HG02759 (cell line): ENCODE results near the gene FGF7.
"Not testable (repeated sequence)": the region's sequence is repeated elsewhere in the genome, so short reads cannot be mapped to it uniquely, and the experiment has no call there.

Source experiments
- ATAC-seq: cut with Tn5 transposase; IDR thresholded peaks from one replicate; pipeline ENCODE4 v1.9.1; 2021; ENCODE audit warnings: mild to moderate bottlenecking, moderate library complexity; ENCODE audit not compliant: unreplicated experiment

The FGF7 gene

DNA sequence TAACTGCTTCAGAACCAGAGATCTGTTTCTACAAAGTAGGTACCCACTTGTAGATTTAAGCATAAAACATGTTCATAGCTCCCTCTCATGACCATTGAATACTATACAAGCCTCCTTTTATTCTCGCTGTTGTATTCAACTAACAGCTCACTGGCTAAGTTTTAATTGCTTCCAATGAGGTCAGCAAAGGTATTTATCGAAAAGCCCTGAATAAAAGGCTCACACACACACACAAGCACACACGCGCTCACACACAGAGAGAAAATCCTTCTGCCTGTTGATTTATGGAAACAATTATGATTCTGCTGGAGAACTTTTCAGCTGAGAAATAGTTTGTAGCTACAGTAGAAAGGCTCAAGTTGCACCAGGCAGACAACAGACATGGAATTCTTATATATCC, at the start of gene FGF7:
FGF7 (plus strand) TSS at position 222 of the 400 bp plus-strand sequence. CDS start 1,056 bp downstream, outside the sequence.
- ATAC-seq, result no peak

GRCh38 chr15:49379996-49380395, 43.0 kb upstream of the FGF7 start:
- ATAC-seq, result no peak

DNA sequence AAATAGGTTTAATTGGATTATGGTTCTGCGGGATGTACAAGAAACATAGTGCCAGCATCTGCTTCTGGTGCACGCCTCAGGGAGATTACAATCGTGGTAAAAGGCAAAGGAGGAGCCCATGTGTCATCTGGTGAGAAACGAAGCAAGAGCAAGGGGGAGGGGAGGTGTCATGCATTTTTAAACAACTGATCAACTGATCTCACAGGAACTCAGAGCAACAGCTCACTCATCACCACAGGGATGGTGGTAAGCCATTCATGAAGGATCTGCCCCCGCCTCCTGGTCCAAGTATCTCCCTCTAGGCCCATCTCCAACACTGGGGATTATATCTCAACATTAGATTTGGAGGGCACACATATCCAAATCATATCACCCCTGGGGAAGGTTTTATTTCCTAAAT, 42.1 kb upstream of the FGF7 start:
- ATAC-seq, result no peak

DNA sequence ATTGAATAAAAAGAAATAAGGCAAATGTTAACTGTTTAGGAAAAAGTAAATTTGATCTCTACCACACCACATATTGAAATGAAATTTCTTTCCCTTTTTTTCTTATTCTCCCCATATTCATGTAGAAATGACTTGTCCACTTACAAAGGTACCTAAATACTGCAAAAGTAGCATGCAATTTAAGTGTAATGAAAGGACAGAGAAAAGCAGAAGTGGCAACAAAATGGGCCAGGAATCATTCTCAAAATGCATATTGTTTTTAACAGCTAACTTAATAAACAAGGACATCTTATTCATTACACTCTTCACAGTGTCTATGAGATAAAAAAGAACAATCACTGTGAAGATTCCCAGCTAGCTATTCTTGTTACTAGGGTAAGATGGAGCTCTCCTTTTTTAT, 40.6 kb upstream of the FGF7 start:
- ATAC-seq, result no peak

DNA sequence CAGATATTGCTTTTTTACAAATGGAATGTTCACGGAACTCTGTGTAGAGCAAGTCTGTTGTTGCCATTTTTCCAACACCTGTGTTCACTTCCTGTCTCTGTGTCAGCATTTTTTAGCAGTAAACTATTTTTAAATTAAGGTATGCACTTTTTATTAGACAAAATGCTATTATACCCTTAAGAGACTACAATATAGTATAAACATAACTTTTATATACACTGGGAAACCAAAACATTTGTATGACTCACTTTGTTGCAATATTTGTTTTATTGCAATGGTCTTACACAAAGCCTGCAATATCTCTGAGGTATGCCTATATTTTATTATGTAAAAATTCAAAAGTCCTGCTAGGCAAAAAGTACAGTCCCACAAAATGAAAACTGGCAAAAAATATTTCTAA, 39.8 kb upstream of the FGF7 start:
- no peak for ATAC-seq

- no peak for ATAC-seq
Measured at GRCh38 chr15:49387471-49387870, 35.6 kb upstream of the FGF7 start.

DNA sequence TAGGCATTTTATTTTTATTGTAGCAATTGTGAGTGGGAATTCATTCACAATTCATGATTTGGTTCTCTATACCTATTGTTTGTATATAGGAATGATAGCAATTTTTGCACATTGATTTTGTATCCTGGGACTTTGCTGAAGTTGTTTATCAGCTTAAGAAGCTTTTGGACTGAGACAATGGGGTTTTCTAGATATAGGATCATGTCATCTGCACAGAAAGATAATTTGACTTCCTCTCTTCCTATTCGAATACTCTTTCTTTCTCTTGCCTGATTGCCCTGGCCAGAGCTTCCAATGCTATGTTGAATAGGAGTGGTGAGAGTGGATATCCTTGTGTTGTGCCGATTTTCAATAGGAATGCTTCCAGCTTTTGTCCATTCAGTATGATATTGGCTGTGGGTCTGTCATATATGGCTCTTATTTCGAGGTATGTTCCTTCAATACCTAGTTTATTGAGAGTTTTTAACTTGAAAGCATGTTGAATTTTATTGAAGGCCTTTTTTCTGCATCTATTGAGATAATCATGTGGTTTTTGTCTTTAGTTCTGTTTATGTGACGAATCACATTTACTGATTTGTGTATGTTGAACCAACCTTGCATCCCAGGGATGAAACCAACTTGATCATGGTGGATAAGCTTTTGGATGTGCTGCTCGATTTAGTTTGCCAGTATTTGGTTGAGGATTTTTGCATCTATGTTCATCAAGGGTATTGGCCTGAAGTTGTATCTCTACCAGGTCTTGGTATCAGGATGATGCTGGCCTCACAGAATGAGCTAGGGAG, 20.3 kb upstream of the FGF7 start:
- ATAC-seq, result not testable (repeated sequence)

DNA sequence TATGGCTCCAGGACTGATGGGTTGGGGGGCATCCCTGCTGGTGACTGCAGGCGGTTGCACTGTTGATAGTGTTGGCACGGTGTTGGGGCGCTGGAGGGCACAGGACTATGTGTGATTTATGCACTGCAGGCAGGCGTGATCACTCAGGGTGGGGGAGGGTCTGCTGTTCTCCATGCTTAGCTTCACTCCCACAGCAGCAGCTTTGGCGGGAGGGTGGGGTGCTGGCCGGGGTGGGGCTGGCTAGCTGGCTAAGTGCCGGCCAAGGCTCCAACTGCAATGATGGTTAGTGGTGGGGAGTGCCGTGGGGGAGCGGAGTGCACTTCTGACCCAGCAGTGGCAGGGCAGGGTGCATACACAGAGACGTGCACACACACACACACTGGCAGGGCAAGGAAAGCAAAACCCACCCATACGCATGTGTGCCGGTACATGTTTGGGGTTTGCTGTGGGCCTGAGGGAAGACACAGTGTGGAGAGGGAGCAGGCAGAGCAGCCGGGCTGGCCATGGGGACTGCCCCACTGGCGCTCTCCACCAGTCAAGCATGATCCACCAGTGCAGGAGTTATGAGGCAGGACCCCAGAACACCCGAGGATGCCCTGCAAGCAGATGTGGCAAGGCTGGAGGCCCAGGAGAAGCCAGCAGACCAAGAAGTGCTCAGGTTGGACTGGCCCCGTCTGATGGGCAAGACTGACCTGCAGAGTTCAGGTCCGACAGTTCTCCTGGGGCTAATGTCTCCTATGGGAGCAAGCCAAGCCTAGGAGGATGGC, 16.5 kb upstream of the FGF7 start:
- no peak for ATAC-seq

- no peak for ATAC-seq
Measured at GRCh38 chr15:49410641-49411040, 12.4 kb upstream of the FGF7 start.

- no peak for ATAC-seq
Measured at GRCh38 chr15:49412797-49413196, 10.2 kb upstream of the FGF7 start.

GRCh38 chr15:49415149-49415548, 7.9 kb upstream of the FGF7 start:
- no peak for ATAC-seq

DNA sequence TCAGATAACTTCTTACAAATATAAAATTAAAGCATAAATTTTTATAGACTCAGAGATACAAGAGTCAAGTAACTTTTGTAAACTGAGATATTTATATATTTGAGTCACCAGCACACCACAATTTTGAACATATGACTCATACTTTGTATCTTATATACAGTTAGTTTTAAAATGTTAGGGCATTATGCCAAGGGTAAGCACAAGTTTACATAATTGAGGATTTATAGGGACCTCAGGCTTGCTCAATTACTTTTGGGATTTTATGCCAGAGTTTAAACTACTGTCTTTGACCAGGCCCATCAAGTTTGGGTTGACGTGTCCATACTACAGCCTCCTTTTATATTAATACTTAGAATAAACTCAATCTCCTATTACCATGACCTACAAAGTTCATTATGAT, 7.4 kb upstream of the FGF7 start:
- ATAC-seq, result no peak

GRCh38 chr15:49418811-49419210, 4.2 kb upstream of the FGF7 start:
- ATAC-seq, result no peak

DNA sequence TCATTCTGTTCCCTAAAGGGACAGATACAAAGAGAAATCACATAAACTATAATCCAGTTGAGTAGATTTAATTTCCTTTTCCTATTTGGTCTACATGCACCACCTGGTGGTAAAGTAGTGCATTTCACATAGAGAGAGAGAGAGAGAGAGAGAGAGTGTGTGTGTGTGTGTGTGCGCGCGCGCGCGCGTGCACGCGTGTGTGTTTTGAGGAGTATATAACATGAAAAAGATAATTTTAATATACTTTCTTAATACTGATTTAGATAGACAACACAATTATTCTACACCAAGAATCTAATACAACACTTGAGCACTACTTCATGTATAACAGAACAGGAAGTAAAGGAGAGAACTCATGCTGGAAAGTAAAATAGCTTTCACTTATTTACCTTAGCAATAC, 1.1 kb upstream of the FGF7 start:
- ATAC-seq, result no peak

DNA sequence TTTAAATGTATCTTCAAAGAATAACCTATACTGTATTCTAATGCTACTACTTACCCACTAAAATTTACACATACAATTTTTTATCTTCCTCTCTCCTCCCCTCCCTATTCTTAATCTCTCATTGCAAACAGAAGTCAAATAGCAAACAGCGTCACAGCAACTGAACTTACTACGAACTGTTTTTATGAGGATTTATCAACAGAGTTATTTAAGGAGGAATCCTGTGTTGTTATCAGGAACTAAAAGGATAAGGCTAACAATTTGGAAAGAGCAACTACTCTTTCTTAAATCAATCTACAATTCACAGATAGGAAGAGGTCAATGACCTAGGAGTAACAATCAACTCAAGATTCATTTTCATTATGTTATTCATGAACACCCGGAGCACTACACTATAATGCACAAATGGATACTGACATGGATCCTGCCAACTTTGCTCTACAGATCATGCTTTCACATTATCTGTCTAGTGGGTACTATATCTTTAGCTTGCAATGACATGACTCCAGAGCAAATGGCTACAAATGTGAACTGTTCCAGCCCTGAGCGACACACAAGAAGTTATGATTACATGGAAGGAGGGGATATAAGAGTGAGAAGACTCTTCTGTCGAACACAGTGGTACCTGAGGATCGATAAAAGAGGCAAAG, 984 bp downstream of the FGF7 start:
- no peak for ATAC-seq

- no peak for ATAC-seq
Measured at GRCh38 chr15:49424954-49425353, 1.9 kb downstream of the FGF7 start.

DNA sequence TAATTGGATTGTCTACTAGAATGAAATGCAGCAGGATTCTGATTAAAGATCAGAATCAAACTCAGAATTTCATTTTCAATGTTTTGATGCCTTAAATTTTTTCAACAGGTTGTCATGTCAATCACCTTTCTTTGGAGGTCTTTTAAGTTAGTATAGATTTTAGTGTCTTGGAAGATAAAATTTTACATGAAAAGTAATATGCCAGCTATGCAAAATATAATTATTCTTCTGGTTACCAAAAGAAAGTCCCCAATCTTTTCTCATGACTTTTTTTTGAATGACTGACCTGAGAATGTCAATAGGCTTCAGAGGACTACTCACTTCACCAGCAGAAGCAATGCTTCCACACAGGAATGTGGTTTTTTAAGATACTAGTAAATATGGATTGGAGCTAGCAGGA, 4.3 kb downstream of the FGF7 start:
- ATAC-seq, result no peak

DNA sequence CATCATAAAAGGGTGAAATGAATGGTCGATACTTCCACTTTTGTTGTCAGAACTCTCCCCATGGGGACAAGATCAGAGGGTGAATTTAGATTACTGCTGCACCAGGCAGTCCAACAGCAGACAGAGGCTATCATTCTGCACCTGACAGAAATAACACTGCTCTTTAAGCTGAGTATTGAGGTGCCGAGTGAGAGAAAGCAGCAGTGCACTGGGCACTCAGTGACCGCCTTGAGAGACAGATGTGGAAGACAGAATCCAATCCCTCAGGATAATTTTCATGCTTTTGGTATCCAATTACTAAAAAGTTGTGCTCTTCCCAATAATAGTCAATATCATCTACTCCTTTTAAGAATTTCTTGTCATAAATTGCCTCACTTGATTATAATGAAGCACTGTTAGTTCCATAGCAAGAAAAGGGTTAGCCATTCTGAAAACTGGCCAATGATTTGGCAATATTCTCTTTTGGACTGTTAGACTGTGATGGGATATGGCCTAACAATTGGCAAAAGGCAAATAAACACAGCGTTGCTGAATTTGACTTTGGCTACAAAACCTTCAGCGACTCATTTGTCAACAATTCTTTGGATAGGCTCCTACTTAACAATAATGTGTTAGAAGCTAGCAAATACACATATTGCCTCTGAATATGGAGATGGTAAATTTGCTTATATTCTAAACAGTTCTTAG, 5.5 kb downstream of the FGF7 start:
- no peak for ATAC-seq

GRCh38 chr15:49430046-49430445, 7.0 kb downstream of the FGF7 start:
- ATAC-seq, result no peak

DNA sequence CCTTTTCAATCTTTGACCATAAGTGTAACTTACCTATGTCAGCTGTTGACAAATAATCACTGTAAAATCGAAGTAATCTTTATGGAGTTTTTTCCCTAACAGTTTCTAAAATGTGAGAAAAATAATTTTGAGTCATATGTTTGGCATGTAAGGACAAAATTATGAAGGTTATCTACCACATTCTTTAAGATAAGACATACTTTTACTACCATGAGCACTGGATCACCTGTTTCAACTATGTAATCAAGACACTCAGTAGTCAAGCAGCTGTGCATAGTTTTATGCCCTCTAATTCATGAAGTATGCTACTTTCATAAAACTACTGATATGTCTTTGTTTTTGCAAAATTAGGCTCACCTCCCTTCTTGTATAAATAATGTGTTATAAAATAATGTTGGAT, 12.1 kb downstream of the FGF7 start:
- no peak for ATAC-seq

DNA sequence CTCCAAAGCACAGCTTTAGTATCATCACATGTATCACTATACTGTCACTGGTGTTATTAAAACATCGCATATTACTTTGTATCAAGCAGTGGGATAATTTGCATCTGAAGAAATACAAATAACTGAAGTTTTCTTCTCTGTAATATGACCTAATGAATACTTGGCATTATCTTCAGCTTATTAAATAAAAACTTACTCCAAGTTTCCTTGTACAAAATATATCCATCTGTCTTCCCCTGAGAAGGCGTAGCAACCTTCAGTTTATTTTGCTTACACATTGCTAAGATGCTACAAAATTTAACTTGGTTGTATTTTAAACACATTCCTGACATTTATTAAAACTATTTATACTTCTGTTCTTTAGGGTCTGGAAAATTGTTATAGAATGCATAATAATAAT, 13.7 kb downstream of the FGF7 start:
- no peak for ATAC-seq
